ENCODE results near the gene TMEM117.

Gene TMEM117

DNA sequence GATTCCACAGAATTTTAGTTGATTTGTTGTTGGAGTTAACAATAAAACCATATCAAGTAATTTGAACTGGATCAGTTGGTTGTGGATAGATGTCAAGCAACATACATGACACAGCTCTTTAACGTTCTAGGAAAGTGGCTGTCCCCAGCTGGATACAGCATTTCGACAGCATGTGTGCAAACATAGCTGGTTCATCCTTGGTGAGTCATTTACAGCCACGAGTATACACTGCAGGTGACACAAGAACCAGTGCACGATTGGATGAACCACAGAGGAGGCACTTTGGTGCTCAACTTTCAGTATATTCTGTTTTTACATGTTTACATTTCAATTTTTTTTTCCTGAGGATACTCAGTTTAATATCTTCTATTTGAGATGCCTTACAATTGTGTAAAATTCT is 242.4 kb downstream of the TMEM117 start:
- Histone ChIP-seq H3K27ac (ENCODE audit: low read length) (no peak overlapping the region), H3K9ac (ENCODE audit: low read depth, low read length) (no peak overlapping the region)

DNA sequence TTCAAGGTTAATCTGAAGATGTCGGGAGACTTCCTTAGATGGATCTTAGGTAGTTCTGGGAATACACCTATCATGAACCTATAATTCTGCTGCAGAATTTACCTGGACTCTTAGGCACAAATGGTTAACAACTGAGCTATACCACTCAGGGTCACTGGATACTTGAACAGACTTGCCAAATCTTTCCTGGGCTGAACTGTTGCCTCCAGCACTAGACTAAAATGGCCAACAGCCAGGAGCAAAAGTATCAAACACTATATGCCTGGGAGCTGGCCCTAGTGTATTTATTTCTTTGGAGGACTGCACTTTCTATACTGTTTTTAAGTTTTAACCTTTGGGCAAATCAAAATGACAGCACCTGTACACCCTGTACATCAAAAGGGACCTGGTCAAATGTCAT is 252.8 kb downstream of the TMEM117 start:
- Histone ChIP-seq H3K4me3 (ENCODE audit: low read length) (no peak overlapping the region), H3K36me3 (ENCODE audit: insufficient read depth, low read depth, low read length) (no peaks in the 10 kb centered on the region), H3K9ac (ENCODE audit: low read depth, low read length) (no peak overlapping the region), H3K9me3 (ENCODE audit: insufficient read depth, low read depth, low read length) (no peaks in the 10 kb centered on the region; the same call in 1 of the 2 replicates), H3K27me3 (ENCODE audit: insufficient read depth, low read length) (no peaks in the 10 kb centered on the region), H3K4me1 (ENCODE audit: insufficient read depth, low read length) (no peaks in the 10 kb centered on the region), H3K27ac (ENCODE audit: low read length) (no peak overlapping the region)

More for the DNA sequence above, 242.4 kb downstream of the TMEM117 start:
- H3K4me3 ChIP-seq (ENCODE audit: low read length): no peak overlapping the region
- no peaks in the 10 kb centered on the region for H3K9me3 ChIP-seq (ENCODE audit: insufficient read depth, low read depth, low read length)
- H3K36me3 ChIP-seq (ENCODE audit: insufficient read depth, low read depth, low read length): no peaks in the 10 kb centered on the region
- H3K4me1 ChIP-seq (ENCODE audit: insufficient read depth, low read length): no peaks in the 10 kb centered on the region
- H3K27me3 ChIP-seq (ENCODE audit: insufficient read depth, low read length): no peaks in the 10 kb centered on the region

DNA sequence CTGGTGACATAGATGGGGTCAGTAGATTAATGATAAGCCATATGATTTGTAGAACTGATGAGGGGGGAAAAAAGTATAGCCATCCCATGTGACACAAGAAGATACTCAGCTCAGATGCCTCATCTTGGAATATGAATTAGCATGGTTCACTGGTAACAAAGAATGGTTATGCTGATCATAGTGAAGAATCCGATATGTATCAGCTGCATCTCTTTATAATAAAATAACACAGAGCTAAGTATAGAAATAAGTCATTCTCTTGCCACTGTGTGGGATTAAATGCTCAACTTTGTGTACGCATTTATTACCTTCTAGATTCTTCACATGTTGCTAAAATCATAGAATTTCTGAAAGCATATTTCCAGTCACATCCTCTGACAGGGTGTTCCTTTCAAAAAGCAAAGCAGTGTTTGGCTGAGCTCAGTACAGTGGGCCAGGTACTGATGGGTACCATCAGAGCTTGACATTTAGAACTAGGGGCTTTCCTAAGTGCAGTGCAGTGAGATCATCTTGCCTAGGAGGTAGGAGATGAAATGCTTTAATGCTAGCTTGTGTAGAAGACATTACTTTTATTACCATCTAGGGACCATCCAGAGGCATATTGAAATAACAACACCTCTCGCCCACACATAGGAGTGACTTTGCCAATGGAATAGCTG is 256.2 kb downstream of the TMEM117 start:
- Histone ChIP-seq H3K4me3 (ENCODE audit: low read length) (no peak overlapping the region), H3K36me3 (ENCODE audit: insufficient read depth, low read depth, low read length) (no peaks in the 10 kb centered on the region), H3K27ac (ENCODE audit: low read length) (no peak overlapping the region), H3K27me3 (ENCODE audit: insufficient read depth, low read length) (no peaks in the 10 kb centered on the region), H3K9me3 (ENCODE audit: insufficient read depth, low read depth, low read length) (no peaks in the 10 kb centered on the region; the same call in 1 of the 2 replicates), H3K4me1 (ENCODE audit: insufficient read depth, low read length) (no peaks in the 10 kb centered on the region), H3K9ac (ENCODE audit: low read depth, low read length) (no peak overlapping the region)

DNA sequence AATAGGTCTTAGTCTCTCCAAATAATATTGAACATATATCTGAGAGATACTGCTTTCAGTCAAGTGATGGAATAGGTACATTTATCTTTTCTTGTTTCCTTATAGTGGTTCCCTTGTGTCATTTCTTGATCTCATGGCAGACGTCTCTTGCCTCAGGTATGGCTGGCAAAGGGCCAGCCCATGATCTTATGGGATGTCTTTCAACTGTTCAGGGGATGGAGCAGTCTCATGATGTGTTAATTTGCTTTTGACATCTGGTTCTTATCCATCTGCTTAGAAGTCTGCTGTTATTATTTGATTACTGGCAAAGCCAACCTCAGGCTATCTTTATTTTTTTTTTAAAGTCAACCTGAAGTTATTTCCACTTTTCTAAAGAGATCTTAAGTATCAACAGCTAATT is 262.9 kb downstream of the TMEM117 start:
- Histone ChIP-seq H3K4me3 (ENCODE audit: low read length) (no peak overlapping the region), H3K36me3 (ENCODE audit: insufficient read depth, low read depth, low read length) (no peaks in the 10 kb centered on the region), H3K4me1 (ENCODE audit: insufficient read depth, low read length) (no peaks in the 10 kb centered on the region), H3K27me3 (ENCODE audit: insufficient read depth, low read length) (no peaks in the 10 kb centered on the region), H3K9ac (ENCODE audit: low read depth, low read length) (no peak overlapping the region), H3K27ac (ENCODE audit: low read length) (no peak overlapping the region), H3K9me3 (ENCODE audit: insufficient read depth, low read depth, low read length) (no peaks in the 10 kb centered on the region)

DNA sequence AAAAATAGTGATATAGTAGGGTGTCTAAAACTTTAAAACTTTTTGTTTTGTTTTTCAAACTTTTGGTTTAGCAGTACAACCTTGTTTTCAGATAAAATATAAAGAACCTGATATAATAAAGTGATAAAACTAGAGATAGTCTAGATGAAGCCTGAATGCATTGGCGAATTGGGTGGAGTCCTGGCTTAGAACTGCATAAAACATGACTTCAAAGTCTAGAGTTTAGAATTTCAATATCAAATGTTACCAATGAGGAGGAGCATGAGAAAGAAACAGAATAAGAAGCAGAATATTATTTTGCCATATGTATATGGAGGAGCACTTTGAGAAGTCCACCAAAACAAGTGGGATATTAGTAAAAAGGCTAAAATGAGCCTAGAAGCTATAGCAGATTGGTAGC is 263.6 kb downstream of the TMEM117 start:
- Histone ChIP-seq H3K4me3 (ENCODE audit: low read length) (no peak overlapping the region), H3K36me3 (ENCODE audit: insufficient read depth, low read depth, low read length) (no peaks in the 10 kb centered on the region), H3K9ac (ENCODE audit: low read depth, low read length) (no peak overlapping the region)

DNA sequence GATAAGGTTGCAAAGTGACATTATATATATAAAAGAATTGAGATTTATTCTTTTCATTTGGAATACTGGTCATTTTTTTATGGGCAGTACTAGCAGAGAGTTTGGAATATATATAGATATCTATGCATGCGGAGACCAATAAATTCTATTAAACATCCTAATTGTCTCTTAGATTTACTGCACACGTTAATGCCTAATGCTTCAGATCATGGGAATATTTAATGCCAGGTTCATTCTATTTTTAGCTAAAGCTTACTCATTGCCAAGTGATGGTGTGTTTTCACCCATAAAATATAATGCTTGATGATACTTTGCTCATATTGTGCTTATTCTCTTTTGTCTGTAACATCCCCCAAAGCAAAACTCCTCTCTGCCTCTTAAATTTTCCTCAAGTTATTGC is 264.4 kb downstream of the TMEM117 start:
- H3K9ac ChIP-seq (ENCODE audit: low read depth, low read length): no peak overlapping the region
- no peaks in the 10 kb centered on the region for H3K27me3 ChIP-seq (ENCODE audit: insufficient read depth, low read length)
- no peak overlapping the region for H3K4me3 ChIP-seq (ENCODE audit: low read length)
- no peaks in the 10 kb centered on the region for H3K36me3 ChIP-seq (ENCODE audit: insufficient read depth, low read depth, low read length)
- no peak overlapping the region for H3K27ac ChIP-seq (ENCODE audit: low read length)
- no peaks in the 10 kb centered on the region for H3K4me1 ChIP-seq (ENCODE audit: insufficient read depth, low read length)
- no peaks in the 10 kb centered on the region for H3K9me3 ChIP-seq (ENCODE audit: insufficient read depth, low read depth, low read length)

More for the DNA sequence above, 263.6 kb downstream of the TMEM117 start:
- H3K27ac ChIP-seq (ENCODE audit: low read length): no peak overlapping the region
- H3K4me1 ChIP-seq (ENCODE audit: insufficient read depth, low read length): no peaks in the 10 kb centered on the region
- no peaks in the 10 kb centered on the region for H3K27me3 ChIP-seq (ENCODE audit: insufficient read depth, low read length)
- H3K9me3 ChIP-seq (ENCODE audit: insufficient read depth, low read depth, low read length): no peaks in the 10 kb centered on the region

DNA sequence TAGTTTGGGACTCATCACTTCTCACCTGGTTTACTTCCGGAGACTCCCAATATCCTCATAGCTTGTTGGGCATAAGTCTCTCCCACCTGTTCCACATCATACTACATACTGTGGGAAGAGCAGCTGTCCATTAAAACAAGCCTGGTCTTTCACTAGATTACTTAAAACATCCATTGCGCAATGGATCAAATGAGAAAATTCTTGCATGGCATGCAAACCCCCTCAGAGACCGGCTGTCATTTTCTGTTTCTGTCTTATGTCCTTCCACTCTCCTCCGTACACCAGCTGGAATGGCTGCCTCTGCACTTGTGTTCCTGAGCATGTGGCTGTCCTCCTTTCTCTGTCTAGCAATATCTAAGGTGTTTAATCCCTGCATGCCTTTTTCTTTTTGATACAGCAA is 265.6 kb downstream of the TMEM117 start:
- Histone ChIP-seq H3K27me3 (ENCODE audit: insufficient read depth, low read length) (no peaks in the 10 kb centered on the region), H3K4me3 (ENCODE audit: low read length) (no peak overlapping the region), H3K9ac (ENCODE audit: low read depth, low read length) (no peak overlapping the region), H3K9me3 (ENCODE audit: insufficient read depth, low read depth, low read length) (no peaks in the 10 kb centered on the region), H3K36me3 (ENCODE audit: insufficient read depth, low read depth, low read length) (no peaks in the 10 kb centered on the region), H3K27ac (ENCODE audit: low read length) (no peak overlapping the region), H3K4me1 (ENCODE audit: insufficient read depth, low read length) (no peaks in the 10 kb centered on the region)

DNA sequence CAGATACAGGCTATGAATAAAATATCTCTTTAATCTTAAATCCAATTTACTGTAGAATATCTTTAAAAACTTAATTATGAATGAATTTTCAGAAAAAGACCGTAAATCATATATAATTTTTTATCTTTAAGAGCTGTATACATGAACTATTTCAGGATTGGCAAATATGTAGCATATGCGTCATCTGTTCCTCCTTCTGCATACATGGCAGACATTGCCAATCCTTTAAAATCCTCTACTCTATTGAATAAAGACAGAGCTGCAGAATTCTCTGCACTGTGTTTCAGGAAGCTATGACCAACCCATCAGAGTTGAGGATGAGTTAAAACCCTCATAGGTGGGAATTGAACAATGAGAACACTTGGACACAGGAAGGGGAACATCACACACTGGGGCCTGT is 279.0 kb downstream of the TMEM117 start:
- no peak overlapping the region for H3K27ac ChIP-seq (ENCODE audit: low read length)
- no peaks in the 10 kb centered on the region for H3K36me3 ChIP-seq (ENCODE audit: insufficient read depth, low read depth, low read length)
- H3K9me3 ChIP-seq (ENCODE audit: insufficient read depth, low read depth, low read length): no peaks in the 10 kb centered on the region
- H3K27me3 ChIP-seq (ENCODE audit: insufficient read depth, low read length): no peaks in the 10 kb centered on the region
- H3K9ac ChIP-seq (ENCODE audit: low read depth, low read length): no peak overlapping the region
- no peaks in the 10 kb centered on the region for H3K4me1 ChIP-seq (ENCODE audit: insufficient read depth, low read length)
- H3K4me3 ChIP-seq (ENCODE audit: low read length): no peak overlapping the region

DNA sequence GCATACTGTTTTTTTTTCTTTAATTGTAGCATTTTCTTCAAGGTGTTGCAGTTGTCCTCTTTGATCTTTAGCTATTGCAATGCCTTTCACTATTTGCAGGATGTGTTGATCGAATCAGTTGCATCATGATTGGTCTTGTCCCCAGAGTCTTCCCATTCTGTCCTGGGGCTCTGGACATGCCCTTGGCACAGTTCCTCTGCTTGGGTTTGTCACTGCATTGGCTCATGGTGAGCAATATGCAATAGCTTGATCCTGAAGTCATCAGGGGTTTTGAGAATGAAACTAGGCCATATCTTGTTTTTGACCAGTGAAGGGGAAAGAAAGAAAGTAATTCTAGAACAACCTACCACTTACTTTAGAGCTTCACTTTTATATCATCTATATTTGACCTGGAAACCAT is 281.5 kb downstream of the TMEM117 start:
- Histone ChIP-seq H3K27ac (ENCODE audit: low read length) (no peak overlapping the region), H3K9ac (ENCODE audit: low read depth, low read length) (no peak overlapping the region), H3K27me3 (ENCODE audit: insufficient read depth, low read length) (no peaks in the 10 kb centered on the region), H3K4me1 (ENCODE audit: insufficient read depth, low read length) (no peaks in the 10 kb centered on the region), H3K4me3 (ENCODE audit: low read length) (no peak overlapping the region), H3K9me3 (ENCODE audit: insufficient read depth, low read depth, low read length) (no peaks in the 10 kb centered on the region), H3K36me3 (ENCODE audit: insufficient read depth, low read depth, low read length) (no peaks in the 10 kb centered on the region)

DNA sequence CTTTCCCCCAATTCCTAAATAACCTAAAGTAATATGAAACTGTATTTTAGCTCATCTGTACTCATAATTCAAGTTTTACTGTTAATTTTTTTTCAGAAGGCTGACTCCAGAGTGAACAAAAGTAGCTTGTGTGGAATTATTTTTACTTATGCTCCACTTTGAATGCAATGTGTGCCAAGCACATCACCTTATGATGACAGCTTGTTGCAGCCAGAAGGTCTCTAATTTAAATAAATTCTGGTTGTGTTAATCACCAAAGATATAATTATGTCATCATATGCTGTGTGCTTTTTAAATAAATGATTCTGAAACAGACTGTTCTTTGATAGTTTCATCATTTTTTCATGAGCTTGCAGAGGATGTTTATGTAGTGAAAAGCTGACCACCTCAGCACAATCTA is 283.1 kb downstream of the TMEM117 start:
- Histone ChIP-seq H3K27ac (ENCODE audit: low read length) (no peak overlapping the region), H3K9ac (ENCODE audit: low read depth, low read length) (no peak overlapping the region), H3K4me3 (ENCODE audit: low read length) (no peak overlapping the region), H3K36me3 (ENCODE audit: insufficient read depth, low read depth, low read length) (no peaks in the 10 kb centered on the region), H3K9me3 (ENCODE audit: insufficient read depth, low read depth, low read length) (no peaks in the 10 kb centered on the region), H3K4me1 (ENCODE audit: insufficient read depth, low read length) (no peaks in the 10 kb centered on the region), H3K27me3 (ENCODE audit: insufficient read depth, low read length) (no peaks in the 10 kb centered on the region)

DNA sequence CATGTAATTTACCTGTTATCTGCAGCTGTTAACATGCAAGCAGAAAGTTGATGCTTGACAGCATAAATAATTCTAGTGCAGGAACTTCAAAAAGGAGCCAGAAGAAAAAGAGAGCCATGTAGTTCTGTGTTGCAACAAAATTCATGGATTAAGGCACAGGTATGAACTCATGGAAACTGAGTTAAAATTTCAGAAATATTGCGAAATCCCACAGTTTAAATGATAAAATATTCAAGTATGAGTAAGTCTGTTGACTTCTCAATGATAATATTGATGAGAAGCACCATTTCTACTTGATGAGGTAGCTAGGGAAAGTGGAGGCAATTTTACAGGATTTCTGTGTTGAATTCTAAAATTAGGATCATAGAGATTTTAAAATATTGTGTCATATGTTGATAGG is 290.9 kb downstream of the TMEM117 start:
- Histone ChIP-seq H3K36me3 (ENCODE audit: insufficient read depth, low read depth, low read length) (no peaks in the 10 kb centered on the region), H3K4me1 (ENCODE audit: insufficient read depth, low read length) (peaks cover 8% of the 10 kb centered on the region; the same call in 1 of the 2 replicates), H3K27ac (ENCODE audit: low read length) (no peak overlapping the region), H3K9me3 (ENCODE audit: insufficient read depth, low read depth, low read length) (no peaks in the 10 kb centered on the region), H3K4me3 (ENCODE audit: low read length) (no peak overlapping the region), H3K27me3 (ENCODE audit: insufficient read depth, low read length) (no peaks in the 10 kb centered on the region), H3K9ac (ENCODE audit: low read depth, low read length) (no peak overlapping the region)

DNA sequence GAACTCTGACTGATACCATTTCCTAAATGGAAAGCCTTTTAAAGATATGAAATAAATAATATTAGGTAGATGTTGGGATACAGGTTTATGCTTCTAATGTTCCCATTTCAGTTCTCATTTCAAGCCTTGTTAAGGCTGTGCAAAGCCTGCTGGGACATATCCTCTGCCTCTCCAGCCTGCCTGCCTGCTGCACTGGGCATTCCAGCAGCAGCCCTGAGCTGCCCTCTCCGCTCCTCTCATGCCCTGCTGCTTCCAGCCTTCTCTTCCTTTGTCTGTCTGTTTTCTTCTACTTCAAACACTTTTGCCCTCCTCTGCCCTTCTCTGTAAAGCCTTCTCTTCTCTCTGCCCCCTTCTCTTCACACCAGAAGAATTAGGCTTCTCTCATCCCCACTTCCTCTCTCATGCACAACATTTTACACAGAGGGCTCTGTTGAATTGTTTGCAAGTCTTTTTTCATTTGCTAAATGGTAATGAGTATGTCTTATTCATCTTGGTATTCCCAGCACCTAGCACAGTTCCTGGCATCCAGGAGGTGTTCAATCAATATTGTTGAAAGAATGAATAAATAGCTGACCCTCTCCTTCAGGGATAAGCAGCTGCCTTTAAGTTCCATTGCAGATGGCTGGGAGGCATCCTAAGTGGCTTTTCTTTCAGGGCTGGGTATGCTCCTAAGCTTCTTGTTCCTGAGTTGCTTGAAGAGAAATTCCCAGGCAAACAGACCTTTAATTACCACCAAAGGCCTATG is 292.3 kb downstream of the TMEM117 start:
- H3K27me3 ChIP-seq (ENCODE audit: insufficient read depth, low read length): no peaks in the 10 kb centered on the region
- H3K36me3 ChIP-seq (ENCODE audit: insufficient read depth, low read depth, low read length): no peaks in the 10 kb centered on the region
- H3K27ac ChIP-seq (ENCODE audit: low read length): no peak overlapping the region

More for the DNA sequence above, 292.3 kb downstream of the TMEM117 start:
- Histone ChIP-seq H3K9ac (ENCODE audit: low read depth, low read length) (no peak overlapping the region), H3K9me3 (ENCODE audit: insufficient read depth, low read depth, low read length) (no peaks in the 10 kb centered on the region), H3K4me3 (ENCODE audit: low read length) (no peak overlapping the region), H3K4me1 (ENCODE audit: insufficient read depth, low read length) (peaks cover 8% of the 10 kb centered on the region; the same call in 1 of the 2 replicates)

All from iPS-20b (cell line).